Neuron (in vitro differentiated cells): ENCODE results near the gene EMX1.
"Not testable (repeated sequence)": the region's sequence is repeated elsewhere in the genome, so short reads cannot be mapped to it uniquely, and the experiment has no call there.

Experiments
- H2AFZ ChIP-seq: one replicate; pipeline ENCODE4 v1.6.1; 2013; ENCODE audit warnings: low read depth, mild to moderate bottlenecking, inconsistent platforms, low read length, moderate library complexity
- H3K27me3 ChIP-seq: one replicate; pipeline ENCODE4 v1.6.1; 2013; ENCODE audit warnings: low read length; ENCODE audit not compliant: insufficient read depth
- H3K36me3 ChIP-seq: one replicate; pipeline ENCODE4 v1.6.1; 2013; ENCODE audit warnings: low read length; ENCODE audit not compliant: insufficient read depth
- H3K4me1 ChIP-seq: one replicate; pipeline ENCODE4 v1.6.1; 2013; ENCODE audit warnings: low read length; ENCODE audit not compliant: insufficient read depth
- H3K4me3 ChIP-seq: 2 replicates; pipeline ENCODE4 v1.5.1; 2013; ENCODE audit warnings: mild to moderate bottlenecking, low read length, moderate library complexity
- H3K9me3 ChIP-seq: one replicate; pipeline ENCODE4 v1.6.1; 2013; ENCODE audit warnings: low read length

Gene EMX1

DNA sequence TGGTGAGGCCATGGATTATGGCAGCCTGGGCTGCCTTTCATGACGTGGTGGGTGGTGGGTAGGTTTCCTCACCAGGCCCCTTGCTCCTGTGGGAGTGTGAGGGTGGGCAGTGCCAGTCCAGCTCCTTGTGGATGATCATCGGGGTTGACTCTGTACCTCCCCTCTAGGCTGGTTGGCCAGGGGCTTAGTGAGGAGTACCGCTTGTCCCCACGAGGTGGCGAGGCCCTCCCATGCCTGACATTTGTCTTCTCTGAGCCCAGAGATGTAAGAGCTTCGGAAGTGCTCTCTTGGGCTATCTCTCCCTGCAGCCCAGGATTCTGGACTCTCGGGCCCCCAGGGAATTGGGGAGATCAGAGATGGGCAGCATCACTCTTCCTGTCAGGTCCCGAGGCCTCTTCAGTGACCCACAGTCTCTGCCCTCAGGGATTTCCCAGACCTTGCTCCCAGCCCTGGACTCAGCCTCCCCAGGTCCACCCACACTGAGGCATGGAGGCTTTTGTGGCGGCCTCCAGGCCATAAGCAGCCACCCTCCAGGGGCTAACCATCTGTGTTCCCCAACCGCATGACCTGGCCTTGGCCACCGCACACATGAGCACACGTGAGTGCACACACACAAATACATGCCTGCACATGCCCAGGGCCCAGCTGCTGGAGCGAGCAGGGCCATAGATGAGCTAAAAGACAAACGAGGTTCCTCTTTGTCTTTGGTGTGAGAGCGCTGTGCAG lies 23.6 kb upstream of the EMX1 start:
- peaks cover 4% of the 10 kb centered on the region for H3K4me1 ChIP-seq
- H3K27me3 ChIP-seq = peaks cover 41% of the 10 kb centered on the region
- H2AFZ ChIP-seq = no peak overlapping the region
- no peaks in the 10 kb centered on the region for H3K9me3 ChIP-seq
- H3K36me3 ChIP-seq = no peaks in the 10 kb centered on the region
- no peak overlapping the region for H3K4me3 ChIP-seq

DNA sequence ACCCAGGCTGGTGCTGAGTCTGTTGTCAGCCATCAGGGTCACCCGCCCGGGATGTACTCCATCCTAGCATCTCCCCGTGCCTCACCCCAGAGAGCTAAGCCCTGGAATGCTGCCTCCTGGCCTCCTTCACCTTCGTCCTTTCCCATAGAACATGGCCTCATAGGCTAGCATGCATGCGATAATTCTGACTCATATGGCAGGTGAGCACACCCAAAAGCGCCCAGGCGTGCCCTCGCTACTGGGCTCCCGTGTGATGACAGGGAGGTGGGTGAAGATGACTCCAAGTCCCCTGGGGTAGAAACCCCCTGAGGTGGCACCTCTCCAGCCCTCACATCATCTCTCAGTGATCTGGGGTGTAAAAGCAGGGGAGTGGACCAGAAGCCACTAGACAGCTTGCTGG lies 22.8 kb upstream of the EMX1 start:
- Histone ChIP-seq H3K4me3 (no peak overlapping the region), H2AFZ (no peak overlapping the region), H3K27me3 (peaks cover 48% of the 10 kb centered on the region), H3K4me1 (peaks cover 4% of the 10 kb centered on the region), H3K36me3 (no peaks in the 10 kb centered on the region), H3K9me3 (no peaks in the 10 kb centered on the region)

DNA sequence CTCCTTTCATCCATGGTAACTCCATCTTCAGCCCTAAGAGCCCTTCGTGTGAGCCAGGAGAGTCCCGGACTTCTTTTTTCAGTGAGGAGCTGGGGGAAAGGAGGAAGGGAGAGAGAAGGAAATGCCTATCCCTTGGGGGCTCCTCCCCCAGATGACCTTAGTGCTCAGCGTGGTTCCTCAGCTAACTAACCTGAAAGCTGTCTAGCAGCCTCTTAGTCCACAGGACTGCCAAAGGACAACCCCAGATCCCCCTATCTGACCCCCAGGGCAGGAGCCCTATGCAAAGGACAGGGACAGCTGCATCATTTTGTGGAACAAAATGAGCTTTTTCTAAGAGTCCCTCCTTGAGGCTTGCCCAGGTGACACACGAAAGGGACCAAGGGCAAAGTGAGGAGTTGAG lies 22.2 kb upstream of the EMX1 start:
- H3K4me3 ChIP-seq = no peak overlapping the region
- no peaks in the 10 kb centered on the region for H3K36me3 ChIP-seq
- no peak overlapping the region for H2AFZ ChIP-seq
- H3K27me3 ChIP-seq = peaks cover 52% of the 10 kb centered on the region
- H3K4me1 ChIP-seq = peaks cover 4% of the 10 kb centered on the region
- H3K9me3 ChIP-seq = no peaks in the 10 kb centered on the region

DNA sequence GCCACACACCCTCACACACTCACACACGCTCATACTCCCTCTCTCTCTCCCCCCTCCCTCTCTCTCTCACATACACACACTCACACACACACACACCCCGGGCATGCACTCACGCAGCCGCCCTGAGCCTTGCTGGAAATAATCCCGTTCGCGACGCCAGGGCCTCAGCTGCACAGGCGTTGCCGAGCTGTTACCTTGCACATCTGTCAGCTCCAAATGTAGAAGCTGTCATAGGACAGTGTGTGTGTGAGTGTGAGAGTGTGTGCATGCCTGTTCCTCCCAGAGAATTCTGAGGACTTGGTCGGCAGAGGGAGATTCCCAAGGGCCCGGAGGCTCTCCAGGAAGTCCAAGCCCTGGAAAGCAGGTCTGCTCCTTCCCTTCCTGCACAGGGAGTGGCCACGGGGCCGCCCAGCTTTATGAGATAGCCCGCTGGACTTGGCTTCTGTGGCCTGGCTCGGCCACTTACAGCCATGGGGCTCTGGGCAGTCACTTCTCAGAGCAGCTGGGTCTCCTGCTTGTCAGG lies 21.5 kb upstream of the EMX1 start:
- peaks cover 4% of the 10 kb centered on the region for H3K4me1 ChIP-seq
- no peaks in the 10 kb centered on the region for H3K9me3 ChIP-seq
- peaks cover 56% of the 10 kb centered on the region for H3K27me3 ChIP-seq

DNA sequence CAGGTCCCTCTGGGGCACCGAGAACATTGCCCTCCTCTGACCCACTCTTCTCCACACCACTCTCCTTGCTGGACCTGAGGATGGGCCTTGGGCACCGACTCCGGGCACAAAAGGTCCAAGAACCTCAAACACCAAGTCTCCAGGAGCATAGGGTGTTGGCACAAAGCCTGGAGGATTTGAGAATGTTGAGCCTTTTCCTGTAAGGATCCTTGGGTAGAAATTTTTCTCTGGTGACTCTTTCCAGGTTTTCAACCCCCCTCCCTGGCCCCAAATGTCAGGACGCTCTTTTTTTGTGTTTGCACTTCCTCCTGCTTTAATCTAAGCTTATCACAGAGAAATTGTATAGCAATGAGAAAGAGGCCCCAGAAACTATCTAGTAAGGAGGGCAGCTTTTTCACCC lies 20.9 kb upstream of the EMX1 start:
- Histone ChIP-seq H3K36me3 (no peaks in the 10 kb centered on the region), H3K4me1 (peaks cover 4% of the 10 kb centered on the region), H2AFZ (no peak overlapping the region), H3K4me3 (no peak overlapping the region), H3K9me3 (no peaks in the 10 kb centered on the region), H3K27me3 (peaks cover 63% of the 10 kb centered on the region)

More for the DNA sequence above, 21.5 kb upstream of the EMX1 start:
- no peak overlapping the region for H3K4me3 ChIP-seq
- no peak overlapping the region for H2AFZ ChIP-seq
- no peaks in the 10 kb centered on the region for H3K36me3 ChIP-seq

DNA sequence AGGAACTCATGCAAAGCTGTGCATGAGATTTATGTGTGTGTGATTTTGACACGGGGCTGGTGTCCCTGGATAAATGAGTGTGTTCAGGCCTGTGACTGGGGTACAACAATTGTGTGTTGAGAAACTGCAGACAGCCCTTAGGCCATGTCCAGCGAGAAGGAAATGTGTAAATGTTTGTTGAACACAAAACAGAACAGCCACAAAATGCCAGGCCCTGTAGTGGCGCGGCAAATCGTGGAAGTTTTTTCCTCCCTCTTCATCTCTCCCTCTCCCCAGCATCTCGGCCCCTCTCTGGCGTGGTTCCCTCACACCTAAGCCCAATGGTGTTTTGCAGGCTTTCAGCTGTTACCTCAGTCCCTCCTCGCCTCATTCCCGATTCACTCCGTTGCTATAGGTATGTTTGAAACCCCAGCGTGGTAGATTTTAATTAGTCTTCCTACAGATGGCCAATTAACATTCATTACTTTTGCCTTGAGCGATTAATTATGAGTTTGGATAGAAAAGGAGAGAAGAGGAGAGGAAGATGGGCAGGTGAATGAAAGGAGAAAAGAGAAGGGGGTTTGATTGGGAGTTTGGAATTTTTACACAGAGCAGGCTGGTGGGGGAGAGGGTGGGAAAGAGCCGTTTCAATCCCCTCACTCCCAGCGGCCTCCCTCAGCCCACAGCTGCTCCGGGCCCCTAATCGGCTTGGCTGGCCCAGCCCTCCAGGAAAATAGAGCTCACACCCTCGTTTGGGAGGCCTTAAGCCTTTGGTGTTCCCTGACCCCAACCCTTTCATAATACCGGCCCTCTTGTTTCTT lies 19.3 kb upstream of the EMX1 start:
- Histone ChIP-seq H3K4me1 (peaks cover 4% of the 10 kb centered on the region), H3K4me3 (no peak overlapping the region), H3K36me3 (no peaks in the 10 kb centered on the region), H3K9me3 (no peaks in the 10 kb centered on the region), H2AFZ (no peak overlapping the region), H3K27me3 (peaks cover 69% of the 10 kb centered on the region)

DNA sequence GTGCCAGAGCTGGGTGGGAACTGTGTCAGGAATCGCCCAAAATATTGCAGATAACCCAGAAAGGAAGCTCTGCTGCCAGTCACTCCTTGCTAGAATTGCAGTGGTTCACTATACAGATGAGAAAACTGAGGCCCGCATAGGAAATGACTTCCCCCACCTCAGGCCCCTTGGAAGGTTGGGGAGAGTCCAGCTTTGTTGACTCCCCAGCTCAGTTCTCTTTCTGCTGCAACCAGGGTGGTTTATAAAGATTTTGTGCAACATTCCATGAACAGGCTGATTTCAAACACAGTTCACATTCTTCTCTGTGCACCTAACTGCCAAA lies 18.8 kb upstream of the EMX1 start:
- peaks cover 4% of the 10 kb centered on the region for H3K4me1 ChIP-seq
- no peak overlapping the region for H2AFZ ChIP-seq
- no peaks in the 10 kb centered on the region for H3K36me3 ChIP-seq
- no peak overlapping the region for H3K4me3 ChIP-seq
- H3K9me3 ChIP-seq = peaks cover 1% of the 10 kb centered on the region
- peaks cover 74% of the 10 kb centered on the region for H3K27me3 ChIP-seq

DNA sequence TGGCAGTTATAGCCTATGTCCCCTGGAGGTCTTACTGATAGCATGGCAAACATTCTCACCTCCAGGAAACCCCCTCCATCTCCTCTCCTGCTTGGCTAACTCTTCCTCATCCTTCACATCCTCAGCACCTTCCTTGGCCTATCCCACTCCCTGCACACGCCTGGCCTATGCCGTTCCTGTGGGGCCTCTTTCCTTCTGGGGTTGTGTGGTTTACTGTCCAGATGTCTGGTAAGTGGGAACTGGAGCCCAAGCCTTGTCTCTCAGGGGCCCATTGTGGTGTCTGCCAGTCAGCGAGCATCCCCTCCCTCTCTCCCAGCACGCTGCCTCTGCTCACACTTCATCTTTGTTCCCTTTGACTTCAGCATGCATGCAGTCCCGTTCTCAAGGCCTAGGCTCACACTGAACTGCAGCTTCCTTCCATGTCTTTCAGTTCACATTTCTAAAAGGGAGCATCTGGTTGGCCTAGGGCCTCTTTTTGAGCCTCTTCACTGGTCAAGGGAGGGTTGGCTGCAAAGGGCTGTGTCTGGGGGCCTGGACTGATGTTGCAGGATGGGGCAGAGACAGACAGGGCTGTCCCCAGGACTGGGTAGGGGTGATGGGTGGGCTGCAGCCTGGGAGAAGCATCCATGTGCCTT lies 17.0 kb upstream of the EMX1 start:
- H3K36me3 ChIP-seq = no peaks in the 10 kb centered on the region
- peaks cover 64% of the 10 kb centered on the region for H3K27me3 ChIP-seq
- peaks cover 1% of the 10 kb centered on the region for H3K9me3 ChIP-seq
- H3K4me1 ChIP-seq = peaks cover 4% of the 10 kb centered on the region
- no peak overlapping the region for H2AFZ ChIP-seq
- H3K4me3 ChIP-seq = no peak overlapping the region

DNA sequence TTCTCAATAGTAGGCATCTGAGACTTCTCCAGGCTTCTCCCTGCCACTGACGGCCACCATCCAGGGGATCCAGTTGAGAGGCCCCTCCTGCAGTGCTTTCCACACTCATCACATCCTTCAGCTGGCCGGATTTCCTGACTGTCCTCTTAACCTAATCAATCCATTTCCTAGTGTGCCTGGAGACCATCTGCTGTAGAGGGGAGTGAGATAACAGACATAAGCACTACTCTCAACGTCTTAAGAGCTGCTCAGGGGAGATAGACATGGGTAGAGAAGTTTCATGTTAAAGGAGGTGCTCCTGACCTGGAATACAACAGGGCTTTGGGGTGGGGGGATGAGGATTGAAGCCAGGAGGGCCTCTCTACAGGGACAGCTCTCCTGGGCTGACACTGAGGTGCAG lies 15.9 kb upstream of the EMX1 start:
- H3K4me1 ChIP-seq = no peaks in the 10 kb centered on the region
- H3K27me3 ChIP-seq = peaks cover 55% of the 10 kb centered on the region
- no peaks in the 10 kb centered on the region for H3K36me3 ChIP-seq
- H3K9me3 ChIP-seq = peaks cover 3% of the 10 kb centered on the region
- no peak overlapping the region for H2AFZ ChIP-seq
- no peak overlapping the region for H3K4me3 ChIP-seq

DNA sequence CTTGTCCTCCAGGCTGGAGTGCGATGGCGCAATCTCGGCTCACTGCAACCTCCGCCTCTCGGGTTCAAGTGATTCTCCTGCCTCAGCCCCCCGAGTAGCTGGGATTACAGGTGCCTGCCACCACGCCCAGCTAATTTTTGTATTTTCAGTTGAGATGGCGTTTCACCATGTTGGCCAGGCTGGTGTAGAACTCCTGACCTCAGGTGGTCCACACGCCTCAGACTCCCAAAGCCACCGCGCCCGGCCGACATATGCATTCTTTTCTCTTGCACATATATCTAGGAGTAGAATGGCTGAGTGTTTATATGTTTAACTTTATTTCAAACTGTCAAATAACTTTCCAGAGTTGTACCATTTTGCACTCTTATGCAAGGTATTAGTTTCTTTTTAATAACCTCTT lies 9.9 kb upstream of the EMX1 start:
- not testable (repeated sequence) for H2AFZ ChIP-seq, H3K9me3 ChIP-seq, H3K36me3 ChIP-seq, H3K4me3 ChIP-seq, H3K4me1 ChIP-seq
- H3K27me3 ChIP-seq = peaks cover 47% of the 10 kb centered on the region

DNA sequence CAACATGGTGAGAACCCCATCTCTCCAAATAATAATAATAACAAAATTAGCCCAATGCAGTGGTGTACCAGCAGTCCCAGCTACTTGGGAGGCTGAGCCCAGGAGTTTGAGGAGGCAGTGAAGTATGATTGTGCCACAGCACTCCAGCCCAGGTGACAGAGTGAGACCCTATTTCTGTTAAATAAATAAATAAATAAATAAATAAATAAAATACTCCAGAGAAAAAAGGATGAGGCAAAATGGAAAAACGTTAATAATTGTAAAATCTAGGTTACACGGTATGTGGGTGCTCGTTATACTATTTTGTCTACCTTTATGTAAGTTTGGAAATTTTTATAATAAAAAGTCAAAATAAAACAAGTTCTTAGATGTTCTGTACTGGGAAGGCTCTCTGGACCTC lies 8.6 kb upstream of the EMX1 start:
- Histone ChIP-seq H3K36me3 (no peaks in the 10 kb centered on the region), H3K27me3 (peaks cover 51% of the 10 kb centered on the region), H3K4me3 (no peak overlapping the region), H3K9me3 (peaks cover 2% of the 10 kb centered on the region), H3K4me1 (no peaks in the 10 kb centered on the region), H2AFZ (no peak overlapping the region)

DNA sequence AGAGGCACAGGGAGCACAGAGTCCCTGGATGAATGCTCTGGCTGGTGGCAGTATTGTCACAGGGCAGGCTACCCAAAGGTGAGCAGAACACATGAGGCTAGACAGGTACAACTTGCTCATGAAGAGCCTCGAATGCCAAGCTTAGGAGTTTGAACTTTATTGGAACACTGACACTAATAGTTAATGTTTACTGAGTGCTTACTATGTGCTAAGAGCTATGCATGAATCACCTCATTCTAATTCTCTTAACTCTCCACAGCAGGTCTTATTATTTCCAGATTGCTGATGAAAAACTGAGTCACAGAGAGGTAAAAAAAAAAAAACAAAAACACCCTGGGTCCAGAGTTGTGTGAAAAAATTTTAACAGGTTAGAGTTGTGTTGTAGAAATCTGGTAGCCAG lies 6.1 kb upstream of the EMX1 start:
- Histone ChIP-seq H3K27me3 (peaks cover 74% of the 10 kb centered on the region), H3K4me1 (no peaks in the 10 kb centered on the region), H3K36me3 (no peaks in the 10 kb centered on the region), H3K4me3 (no peak overlapping the region), H3K9me3 (peaks cover under 1% of the 10 kb centered on the region), H2AFZ (no peak overlapping the region)

DNA sequence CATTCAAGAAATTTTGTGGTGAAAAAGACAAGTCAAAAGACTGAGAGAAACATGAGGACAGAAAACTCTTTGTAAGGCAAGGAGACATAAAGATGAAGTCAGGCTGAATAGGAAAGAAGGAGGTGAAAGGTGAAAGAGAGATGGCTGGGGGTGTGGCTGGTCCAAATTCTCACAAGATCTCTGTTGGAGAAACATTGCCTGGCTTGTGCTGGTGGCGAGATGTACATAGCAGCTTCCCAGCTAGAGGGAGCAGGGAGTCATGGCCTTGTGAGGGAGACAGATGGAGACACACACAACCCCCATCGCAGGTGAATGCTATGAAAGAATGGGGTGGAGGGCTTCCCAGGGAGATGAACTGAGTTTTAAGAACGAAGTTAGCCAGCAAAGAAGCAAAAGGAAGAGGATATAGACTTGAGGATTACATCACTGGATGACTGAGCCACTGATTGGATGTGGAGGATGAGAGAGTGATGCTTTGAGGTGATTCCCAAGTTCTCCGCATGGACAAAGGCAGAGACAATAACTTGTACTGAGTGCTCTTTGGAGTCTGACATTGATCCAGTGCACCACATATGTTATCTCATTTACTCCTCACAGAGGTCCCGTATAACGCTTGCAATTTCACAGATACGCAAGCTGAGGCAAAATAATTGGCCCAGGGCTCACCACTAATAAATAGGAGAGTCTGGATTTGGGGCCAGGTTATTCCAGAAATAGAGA lies 3.7 kb upstream of the EMX1 start:
- Histone ChIP-seq H2AFZ (no peak overlapping the region), H3K4me1 (peaks cover 18% of the 10 kb centered on the region), H3K27me3 (peaks cover 87% of the 10 kb centered on the region), H3K4me3 (no peak overlapping the region), H3K36me3 (no peaks in the 10 kb centered on the region), H3K9me3 (no peaks in the 10 kb centered on the region)
